NCI-H82 (cell line): Measurements from ENCODE around the gene MMP12.

Experiments
- DNase-seq: peaks from one replicate; lab custom pipeline; 2025; lab: John Stamatoyannopoulos, UW

Gene MMP12

GRCh38 chr11:102850973-102851745, 23.6 kb downstream of the MMP12 start:
- no peak for DNase-seq

GRCh38 chr11:102849311-102849710, 25.5 kb downstream of the MMP12 start:
- DNase-seq: no peak

- peak; percentile 47 for DNase-seq
Observed at GRCh38 chr11:102846292-102846691, 28.5 kb downstream of the MMP12 start.

- DNase-seq: no peak
Observed at GRCh38 chr11:102843489-102843888, 31.3 kb downstream of the MMP12 start, which contains the start of gene MMP3. Gene MMP3 (minus strand): TSS chr11:102843609. CDS start chr11:102843546, 63 bp downstream.

- DNase-seq: no peak
Observed at GRCh38 chr11:102842930-102843329, 31.9 kb downstream of the MMP12 start.

GRCh38 chr11:102840018-102840417, 34.8 kb downstream of the MMP12 start:
- DNase-seq: no peak

GRCh38 chr11:102837646-102838045, 37.1 kb downstream of the MMP12 start:
- DNase-seq: peak; percentile 76

- no peak for DNase-seq
Observed at GRCh38 chr11:102837156-102837555, 37.6 kb downstream of the MMP12 start.

- DNase-seq: no peak
Observed at GRCh38 chr11:102836290-102836875, 38.4 kb downstream of the MMP12 start.

- DNase-seq: no peak
Observed at GRCh38 chr11:102833731-102834130, 41.1 kb downstream of the MMP12 start.

- DNase-seq: no peak
Observed at GRCh38 chr11:102832612-102833011, 42.2 kb downstream of the MMP12 start.

GRCh38 chr11:102831489-102832440, 43.0 kb downstream of the MMP12 start:
- DNase-seq: no peak

GRCh38 chr11:102831128-102831488, 43.7 kb downstream of the MMP12 start:
- no peak for DNase-seq

GRCh38 chr11:102830001-102830727, 44.6 kb downstream of the MMP12 start:
- DNase-seq: no peak

GRCh38 chr11:102829316-102830000, 45.3 kb downstream of the MMP12 start:
- peak; percentile 56 for DNase-seq

- no peak for DNase-seq
Observed at GRCh38 chr11:102824556-102824955, 50.2 kb downstream of the MMP12 start.

GRCh38 chr11:102819491-102819890, 55.3 kb downstream of the MMP12 start:
- DNase-seq: no peak

GRCh38 chr11:102813484-102813883, 61.3 kb downstream of the MMP12 start:
- no peak for DNase-seq
